Karpas-422 (cell line): ENCODE results near the gene OSBPL10. TPM values are rescaled to one million over a fixed set of nuclear protein-coding genes. Genes with fewer than 3 reads are reported as not detected.

Source experiments
- DNase-seq: peaks from one replicate; pipeline ENCODE4 v3.0.0-alpha.2; 2015
- H2AFZ ChIP-seq: fragments of 200-600 bp; sonication (generic); 2 replicates; pipeline ENCODE4 v1.6.1; 2014; ENCODE audit warnings: antibody characterized with exemption, low read length, mixed read lengths
- H3K27ac ChIP-seq: fragments of 200-600 bp; sonication (generic); 2 replicates; pipeline ENCODE4 v1.5.1; 2014; ENCODE audit warnings: mild to moderate bottlenecking, low read length, moderate library complexity
- H3K27me3 ChIP-seq: fragments of 200-600 bp; sonication (generic); 2 replicates; pipeline ENCODE4 v1.6.1; 2014; ENCODE audit warnings: low read length, mixed read lengths
- H3K36me3 ChIP-seq: fragments of 200-600 bp; sonication (generic); 2 replicates; pipeline ENCODE4 v1.6.1; 2014; ENCODE audit warnings: low read length, mixed read lengths; ENCODE audit not compliant: insufficient read depth
- H3K4me1 ChIP-seq: fragments of 200-600 bp; sonication (generic); 2 replicates; pipeline ENCODE4 v1.6.1; 2014; ENCODE audit warnings: mild to moderate bottlenecking, low read length, mixed read lengths
- H3K4me2 ChIP-seq: fragments of 200-600 bp; sonication (generic); 2 replicates; pipeline ENCODE4 v1.6.1; 2014; ENCODE audit warnings: low read length, low read depth, mild to moderate bottlenecking; ENCODE audit not compliant: poor library complexity, severe bottlenecking
- H3K4me3 ChIP-seq: fragments of 200-600 bp; sonication (generic); 2 replicates; pipeline ENCODE4 v1.5.1; 2014; ENCODE audit warnings: mild to moderate bottlenecking, antibody characterized with exemption, low read length, mixed read lengths
- H3K79me2 ChIP-seq: fragments of 200-600 bp; sonication (generic); 2 replicates; pipeline ENCODE4 v1.6.1; 2014; ENCODE audit warnings: mild to moderate bottlenecking, low read length, mixed read lengths
- H3K9ac ChIP-seq: fragments of 200-600 bp; sonication (generic); 2 replicates; pipeline ENCODE4 v1.6.0; 2014; ENCODE audit warnings: low read length
- H3K9me2 ChIP-seq: fragments of 200-600 bp; sonication (generic), shearing (Covaris generic); replicated peaks from 2 replicates; pipeline ENCODE4 v1.6.0; 2014; ENCODE audit warnings: mild to moderate bottlenecking, low read length, moderate library complexity; ENCODE audit not compliant: insufficient read depth
- H3K9me3 ChIP-seq: fragments of 300-700, 200-600 bp; sonication (generic); 2 replicates; pipeline ENCODE4 v1.6.1; 2014; ENCODE audit warnings: low read length, mixed read lengths
- H4K20me1 ChIP-seq: fragments of 200-600 bp; sonication (generic); 2 replicates; pipeline ENCODE4 v1.6.1; 2014; ENCODE audit warnings: mild to moderate bottlenecking, antibody characterized with exemption, low read length, low read depth; ENCODE audit not compliant: insufficient read depth
- total RNA-seq: library from RNA; depleted of rRNA; stranded (reverse); fragments of >200 nt; shearing (Covaris generic); gene quantifications from 2 replicates; pipeline ENCODE4 v1.2.3, GENCODE V29; 2014; ENCODE audit warnings: low replicate concordance

The OSBPL10 gene
- total RNA-seq, 1 experiment from 2014 or later: 87.0 TPM

GRCh38 chr3:31831591-31831990 is 149.5 kb downstream of the OSBPL10 start:
- Histone ChIP-seq H3K9ac (no peak overlapping the region), H3K9me2 (no peaks in the 10 kb centered on the region), H3K27ac (no peak overlapping the region), H3K36me3 (peaks cover 38% of the 10 kb centered on the region), H4K20me1 (no peaks in the 10 kb centered on the region; the same call in 1 of the 2 replicates), H3K4me2 (no peak overlapping the region), H3K79me2 (peaks cover 97% of the 10 kb centered on the region), H2AFZ (no peak overlapping the region), H3K4me1 (peaks cover 37% of the 10 kb centered on the region), H3K9me3 (no peaks in the 10 kb centered on the region), H3K4me3 (no peak overlapping the region), H3K27me3 (no peaks in the 10 kb centered on the region)
- DNase-seq: no peak

- H3K9me2 ChIP-seq: no peaks in the 10 kb centered on the region
- no peak overlapping the region for H3K4me3 ChIP-seq
- H3K36me3 ChIP-seq: peaks cover 48% of the 10 kb centered on the region
- no peak overlapping the region for H2AFZ ChIP-seq
- H3K9me3 ChIP-seq: no peaks in the 10 kb centered on the region
- H3K4me1 ChIP-seq: peaks cover 22% of the 10 kb centered on the region
- no peak overlapping the region for H3K27ac ChIP-seq
- DNase-seq: no peak
- no peaks in the 10 kb centered on the region; the same call in 1 of the 2 replicates for H4K20me1 ChIP-seq
- peaks cover 96% of the 10 kb centered on the region for H3K79me2 ChIP-seq
- H3K27me3 ChIP-seq: no peaks in the 10 kb centered on the region
- H3K9ac ChIP-seq: no peak overlapping the region
- no peak overlapping the region for H3K4me2 ChIP-seq
Measured at GRCh38 chr3:31829826-31830426, 151.1 kb downstream of the OSBPL10 start.

- Histone ChIP-seq H2AFZ (no peak overlapping the region), H3K27ac (no peak overlapping the region), H3K9me3 (no peaks in the 10 kb centered on the region), H3K9me2 (no peaks in the 10 kb centered on the region), H3K79me2 (peaks cover 96% of the 10 kb centered on the region), H3K4me2 (no peak overlapping the region), H3K4me1 (peaks cover 14% of the 10 kb centered on the region), H3K36me3 (peaks cover 51% of the 10 kb centered on the region), H3K4me3 (no peak overlapping the region), H4K20me1 (no peaks in the 10 kb centered on the region; the same call in 1 of the 2 replicates), H3K27me3 (no peaks in the 10 kb centered on the region), H3K9ac (no peak overlapping the region)
- DNase-seq: no peak
Measured at GRCh38 chr3:31829010-31829409, 152.1 kb downstream of the OSBPL10 start.

GRCh38 chr3:31828007-31828406 is 153.1 kb downstream of the OSBPL10 start:
- H3K9me3 ChIP-seq: no peaks in the 10 kb centered on the region
- H3K4me1 ChIP-seq: peaks cover 8% of the 10 kb centered on the region
- H3K4me2 ChIP-seq: no peak overlapping the region
- H3K27me3 ChIP-seq: no peaks in the 10 kb centered on the region
- no peak overlapping the region for H2AFZ ChIP-seq
- H3K36me3 ChIP-seq: peaks cover 52% of the 10 kb centered on the region
- H3K4me3 ChIP-seq: no peak overlapping the region
- peaks cover 95% of the 10 kb centered on the region for H3K79me2 ChIP-seq
- no peaks in the 10 kb centered on the region; the same call in 1 of the 2 replicates for H4K20me1 ChIP-seq
- no peak overlapping the region for H3K9ac ChIP-seq
- DNase-seq: no peak
- no peak overlapping the region for H3K27ac ChIP-seq
- H3K9me2 ChIP-seq: no peaks in the 10 kb centered on the region

GRCh38 chr3:31823184-31823583 is 157.9 kb downstream of the OSBPL10 start:
- H2AFZ ChIP-seq: no peak overlapping the region
- peaks cover 48% of the 10 kb centered on the region; the same call in 1 of the 2 replicates for H3K36me3 ChIP-seq
- peaks cover 94% of the 10 kb centered on the region for H3K79me2 ChIP-seq
- DNase-seq: no peak
- no peak overlapping the region for H3K27ac ChIP-seq
- H3K4me3 ChIP-seq: no peak overlapping the region
- no peak overlapping the region for H3K9ac ChIP-seq
- H3K9me3 ChIP-seq: no peaks in the 10 kb centered on the region
- no peaks in the 10 kb centered on the region for H3K9me2 ChIP-seq
- H3K4me2 ChIP-seq: no peak overlapping the region
- no peaks in the 10 kb centered on the region for H3K27me3 ChIP-seq
- peaks cover 32% of the 10 kb centered on the region for H3K4me1 ChIP-seq
- no peaks in the 10 kb centered on the region for H4K20me1 ChIP-seq

- Histone ChIP-seq H3K27me3 (no peaks in the 10 kb centered on the region), H2AFZ (no peak overlapping the region), H3K9ac (no peak overlapping the region), H3K79me2 (peaks cover 93% of the 10 kb centered on the region), H4K20me1 (no peaks in the 10 kb centered on the region), H3K36me3 (peaks cover 38% of the 10 kb centered on the region; the same call in 1 of the 2 replicates), H3K4me3 (no peak overlapping the region), H3K4me1 (peaks cover 52% of the 10 kb centered on the region), H3K9me3 (no peaks in the 10 kb centered on the region), H3K9me2 (no peaks in the 10 kb centered on the region), H3K27ac (no peak overlapping the region), H3K4me2 (no peak overlapping the region)
- no peak for DNase-seq
Measured at GRCh38 chr3:31821118-31821517, 159.9 kb downstream of the OSBPL10 start.

- Histone ChIP-seq H3K4me3 (no peak overlapping the region), H2AFZ (no peak overlapping the region), H3K4me1 (peaks cover 67% of the 10 kb centered on the region), H3K9me3 (no peaks in the 10 kb centered on the region), H3K27me3 (no peaks in the 10 kb centered on the region), H3K79me2 (peaks cover 94% of the 10 kb centered on the region), H3K4me2 (no peak overlapping the region), H3K36me3 (peaks cover 28% of the 10 kb centered on the region; the same call in 1 of the 2 replicates), H3K27ac (no peak overlapping the region), H4K20me1 (no peaks in the 10 kb centered on the region; the same call in 1 of the 2 replicates), H3K9ac (no peak overlapping the region), H3K9me2 (no peaks in the 10 kb centered on the region)
- no peak for DNase-seq
Measured at GRCh38 chr3:31819441-31819840, 161.6 kb downstream of the OSBPL10 start.

GRCh38 chr3:31817411-31817966 is 163.6 kb downstream of the OSBPL10 start:
- Histone ChIP-seq H3K9me2 (no peaks in the 10 kb centered on the region), H3K9ac (peak overlapping the region; percentile 36; the same call in 1 of the 2 replicates), H4K20me1 (no peaks in the 10 kb centered on the region; the same call in 1 of the 2 replicates), H2AFZ (no peak overlapping the region), H3K4me2 (no peak overlapping the region), H3K4me3 (no peak overlapping the region), H3K27me3 (no peaks in the 10 kb centered on the region), H3K36me3 (peaks cover 34% of the 10 kb centered on the region; the same call in 1 of the 2 replicates), H3K4me1 (peaks cover 83% of the 10 kb centered on the region), H3K9me3 (no peaks in the 10 kb centered on the region), H3K79me2 (peaks cover 97% of the 10 kb centered on the region), H3K27ac (peak overlapping the region; percentile 81)
- no peak for DNase-seq
